Mesenchymal stem cell (in vitro differentiated cells and primary cell): ENCODE results near the gene EXOC4.

Experiments
- DNase-seq: peaks from one replicate; pipeline ENCODE4 v3.0.0-alpha.2; 2013
- H2AFZ ChIP-seq: one replicate; pipeline ENCODE4 v1.6.1; 2013; ENCODE audit warnings: low read depth, mild to moderate bottlenecking, control low read depth, inconsistent platforms, low read length, moderate library complexity
- H2AK5ac ChIP-seq: 2 replicates; pipeline ENCODE4 v1.6.1; 2013; ENCODE audit warnings: low read length, moderate library complexity, mild to moderate bottlenecking, inconsistent platforms; ENCODE audit not compliant: severe bottlenecking
- H2BK120ac ChIP-seq: one replicate; pipeline ENCODE4 v1.6.1; 2013; ENCODE audit warnings: low read depth, mild to moderate bottlenecking, inconsistent platforms, low read length, moderate library complexity
- H2BK12ac ChIP-seq, 2 experiments: one replicate each; pipeline ENCODE4 v1.6.1; 2013; ENCODE audit warnings: inconsistent platforms in 2 of 2, low read length in 2 of 2, mild to moderate bottlenecking in 2 of 2, moderate library complexity in 2 of 2, control low read depth in 1 of 2
- H2BK15ac ChIP-seq: one replicate; pipeline ENCODE4 v1.6.1; 2013; ENCODE audit warnings: mild to moderate bottlenecking, low read depth, inconsistent platforms; ENCODE audit not compliant: poor library complexity, severe bottlenecking
- H2BK5ac ChIP-seq: 2 replicates; pipeline ENCODE4 v1.6.1; 2013; ENCODE audit warnings: low read depth, mild to moderate bottlenecking, low read length, control low read depth, inconsistent platforms; ENCODE audit not compliant: poor library complexity, severe bottlenecking
- H3K14ac ChIP-seq, 2 experiments: one replicate each; pipeline ENCODE4 v1.6.1; 2013; ENCODE audit warnings: inconsistent platforms in 2 of 2, low read length in 2 of 2, control low read depth in 1 of 2, mild to moderate bottlenecking in 1 of 2, moderate library complexity in 1 of 2
- H3K18ac ChIP-seq, 2 experiments: one replicate each; pipeline ENCODE4 v1.6.1; 2013; ENCODE audit warnings: inconsistent platforms in 2 of 2, low read length in 2 of 2, control low read depth in 1 of 2, low read depth in 1 of 2, mild to moderate bottlenecking in 1 of 2
- H3K23ac ChIP-seq, 2 experiments: one replicate each; pipeline ENCODE4 v1.6.1; 2013; ENCODE audit warnings: inconsistent platforms in 2 of 2, low read length in 2 of 2, mild to moderate bottlenecking in 2 of 2, moderate library complexity in 2 of 2, control low read depth in 1 of 2
- H3K27ac ChIP-seq: 2 replicates; pipeline ENCODE4 v1.5.1; 2013; ENCODE audit warnings: mild to moderate bottlenecking, moderate library complexity, low read length, control low read depth, inconsistent platforms; ENCODE audit not compliant: poor library complexity, severe bottlenecking
- H3K27me3 ChIP-seq, 2 experiments: 2 replicates each; pipeline versions ENCODE4 v1.6.1 to v1.7.0; 2013; ENCODE audit warnings: low read length in 2 of 2, mild to moderate bottlenecking in 2 of 2, moderate library complexity in 2 of 2, control low read depth in 1 of 2, inconsistent platforms in 1 of 2; ENCODE audit not compliant: control insufficient read depth in 1 of 2, insufficient read depth in 1 of 2
- H3K36me3 ChIP-seq, 2 experiments: 2 replicates each; pipeline versions ENCODE4 v1.6.1 to v1.7.0; 2013; ENCODE audit warnings: low read length in 2 of 2, control low read depth in 1 of 2, inconsistent platforms in 1 of 2, low read depth in 1 of 2, mild to moderate bottlenecking in 1 of 2; ENCODE audit not compliant: insufficient read depth in 2 of 2, control insufficient read depth in 1 of 2
- H3K4ac ChIP-seq, 2 experiments: one replicate each; pipeline ENCODE4 v1.6.1; 2013; ENCODE audit warnings: inconsistent platforms in 2 of 2, low read length in 2 of 2, mild to moderate bottlenecking in 2 of 2, moderate library complexity in 2 of 2, control low read depth in 1 of 2, low read depth in 1 of 2
- H3K4me1 ChIP-seq: 2 replicates; pipeline ENCODE4 v1.6.1; 2013; ENCODE audit warnings: low read depth, low read length, control low read depth; ENCODE audit not compliant: control insufficient read depth, insufficient read depth
- H3K4me2 ChIP-seq: 2 replicates; pipeline ENCODE4 v1.6.1; 2013; ENCODE audit warnings: low read length, mild to moderate bottlenecking, inconsistent platforms; ENCODE audit not compliant: poor library complexity, severe bottlenecking
- H3K4me3 ChIP-seq, 2 experiments: 2 replicates each; pipeline versions ENCODE4 v1.5.1 to v1.7.0; 2013; ENCODE audit warnings: low read length in 2 of 2, mild to moderate bottlenecking in 2 of 2, control low read depth in 1 of 2, low read depth in 1 of 2; ENCODE audit not compliant: insufficient read depth in 1 of 2
- H3K79me1 ChIP-seq: replicated peaks from 2 replicates; pipeline ENCODE4 v1.6.1; 2013; ENCODE audit warnings: mild to moderate bottlenecking, control low read depth, low read length, inconsistent platforms; ENCODE audit not compliant: poor library complexity, severe bottlenecking
- H3K9ac ChIP-seq: 2 replicates; pipeline ENCODE4 v1.7.0; 2013; ENCODE audit warnings: mild to moderate bottlenecking, low read length, moderate library complexity
- H3K9me3 ChIP-seq: 2 replicates; pipeline ENCODE4 v1.7.0; 2013; ENCODE audit warnings: mild to moderate bottlenecking, low read length; ENCODE audit not compliant: control insufficient read depth
- H4K8ac ChIP-seq: one replicate; pipeline ENCODE4 v1.6.1; 2013; ENCODE audit warnings: inconsistent platforms, mild to moderate bottlenecking, low read length, moderate library complexity
- H4K91ac ChIP-seq: one replicate; pipeline ENCODE4 v1.6.1; 2013; ENCODE audit warnings: mild to moderate bottlenecking, low read length, inconsistent platforms
- WGBS: methylation state at CpG from one replicate; pipeline ENCODE4 v1.1.7; 2013; ENCODE audit warnings: mixed read lengths; 5-methylcytosine and 5-hydroxymethylcytosine counted together

The EXOC4 gene

DNA sequence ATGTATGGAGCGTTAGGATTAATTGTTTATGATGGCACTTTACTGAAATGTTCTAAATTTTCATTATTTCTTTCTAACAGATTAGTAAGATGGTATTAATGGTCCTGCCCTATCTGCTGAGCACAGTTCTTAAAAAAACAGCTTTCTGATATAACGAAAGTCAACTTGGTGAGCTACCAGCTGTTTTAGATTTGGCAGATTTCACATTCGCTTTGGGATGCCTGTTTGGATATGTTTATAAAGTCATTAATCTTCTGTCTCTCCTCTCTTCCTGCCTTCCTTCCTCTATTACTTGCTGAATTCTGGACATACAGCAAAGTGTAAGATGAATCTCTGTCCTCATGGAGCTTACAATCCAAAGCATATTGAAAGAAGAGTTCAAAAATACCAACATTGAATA lies 477.5 kb downstream of the EXOC4 start:
- no peak overlapping the region for H3K4ac ChIP-seq
- H4K91ac ChIP-seq = no peak overlapping the region
- no peak overlapping the region for H3K9ac ChIP-seq
- H2BK5ac ChIP-seq = no peak overlapping the region
- H3K4me2 ChIP-seq = no peak overlapping the region
- H2BK15ac ChIP-seq = no peak overlapping the region
- H3K14ac ChIP-seq = no peak overlapping the region
- no peak overlapping the region for H3K4me3 ChIP-seq
- H2AFZ ChIP-seq = no peak overlapping the region
- peaks cover 4% of the 10 kb centered on the region for H3K79me1 ChIP-seq
- H3K4me1 ChIP-seq = no peaks in the 10 kb centered on the region
- no peak for DNase-seq
- no peak overlapping the region for H2AK5ac ChIP-seq
- H2BK12ac ChIP-seq = no peak overlapping the region
- no peak overlapping the region for H4K8ac ChIP-seq
- no peaks in the 10 kb centered on the region for H3K27me3 ChIP-seq
- no peak overlapping the region for H3K23ac ChIP-seq
- no peak overlapping the region for H3K18ac ChIP-seq
- H3K36me3 ChIP-seq = no peaks in the 10 kb centered on the region
- no peaks in the 10 kb centered on the region for H3K9me3 ChIP-seq
- no peak overlapping the region for H2BK120ac ChIP-seq
- H3K27ac ChIP-seq = no peak overlapping the region
- WGBS = 86% methylated on average over 1 of the region's 3 CpGs

GRCh38 chr7:133733401-133733800 lies 480.5 kb downstream of the EXOC4 start:
- no peaks in the 10 kb centered on the region for H3K79me1 ChIP-seq
- no peak overlapping the region for H2BK15ac ChIP-seq
- H3K27me3 ChIP-seq = no peaks in the 10 kb centered on the region
- no peak for DNase-seq
- no peak overlapping the region for H2BK12ac ChIP-seq
- H3K14ac ChIP-seq = no peak overlapping the region
- H4K91ac ChIP-seq = no peak overlapping the region
- no peak overlapping the region for H2BK120ac ChIP-seq
- no peak overlapping the region for H3K4ac ChIP-seq
- no peak overlapping the region for H3K27ac ChIP-seq
- H3K18ac ChIP-seq = no peak overlapping the region
- H4K8ac ChIP-seq = no peak overlapping the region
- H3K9me3 ChIP-seq = no peaks in the 10 kb centered on the region
- H3K9ac ChIP-seq = no peak overlapping the region
- no peak overlapping the region for H2AK5ac ChIP-seq
- no peak overlapping the region for H3K4me2 ChIP-seq
- no peaks in the 10 kb centered on the region for H3K36me3 ChIP-seq
- no peak overlapping the region for H2AFZ ChIP-seq
- H2BK5ac ChIP-seq = no peak overlapping the region
- no peak overlapping the region for H3K4me3 ChIP-seq
- H3K4me1 ChIP-seq = peaks cover 3% of the 10 kb centered on the region
- 100% methylated on average over 5 of the region's 5 CpGs for WGBS
- H3K23ac ChIP-seq = no peak overlapping the region

DNA sequence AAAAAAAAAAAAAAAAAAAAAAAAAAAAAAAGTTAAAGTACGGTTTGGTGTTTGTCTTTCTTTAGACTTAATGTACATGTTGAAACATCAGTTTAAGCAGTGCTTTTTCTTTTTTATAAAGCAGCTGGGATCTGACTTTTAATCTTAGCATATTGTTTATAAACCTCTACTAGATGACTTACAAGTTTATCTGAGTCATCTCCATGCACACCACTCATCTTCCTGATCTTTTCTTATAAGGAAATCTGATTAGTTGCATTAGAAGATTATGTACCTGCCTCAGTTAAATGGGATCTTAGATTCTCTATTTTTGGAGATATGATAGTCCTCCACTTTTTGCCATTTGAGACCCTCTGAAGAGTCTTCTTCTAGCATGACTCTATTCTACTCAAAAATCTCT lies 482.3 kb downstream of the EXOC4 start:
- Histone ChIP-seq H3K23ac (no peak overlapping the region), H3K4ac (no peak overlapping the region), H3K27me3 (no peaks in the 10 kb centered on the region), H3K27ac (no peak overlapping the region), H3K4me2 (no peak overlapping the region), H4K91ac (no peak overlapping the region), H2AFZ (no peak overlapping the region), H3K36me3 (no peaks in the 10 kb centered on the region), H2BK12ac (no peak overlapping the region), H3K4me1 (peaks cover 3% of the 10 kb centered on the region), H2AK5ac (no peak overlapping the region), H2BK120ac (no peak overlapping the region), H3K4me3 (no peak overlapping the region), H3K14ac (no peak overlapping the region), H3K9me3 (no peaks in the 10 kb centered on the region), H3K79me1 (no peaks in the 10 kb centered on the region), H2BK15ac (no peak overlapping the region), H4K8ac (no peak overlapping the region), H3K9ac (no peak overlapping the region), H3K18ac (no peak overlapping the region), H2BK5ac (no peak overlapping the region)
- DNase-seq = peak; percentile 41
- no CpG with 5 or more reads among the region's 1 CpG for WGBS

- WGBS = no CpG with 5 or more reads among the region's 1 CpG
- Histone ChIP-seq H3K23ac (no peak overlapping the region), H3K27ac (no peak overlapping the region), H3K14ac (no peak overlapping the region), H3K4me2 (no peak overlapping the region), H2BK15ac (no peak overlapping the region), H3K4me1 (peaks cover 3% of the 10 kb centered on the region), H3K4ac (no peak overlapping the region), H3K36me3 (no peaks in the 10 kb centered on the region), H2BK5ac (no peak overlapping the region), H3K9me3 (no peaks in the 10 kb centered on the region), H3K9ac (no peak overlapping the region), H2AFZ (no peak overlapping the region), H4K8ac (no peak overlapping the region), H3K79me1 (peaks cover 1% of the 10 kb centered on the region), H3K18ac (no peak overlapping the region), H2BK120ac (no peak overlapping the region), H2BK12ac (no peak overlapping the region), H3K4me3 (no peak overlapping the region), H4K91ac (no peak overlapping the region), H3K27me3 (no peaks in the 10 kb centered on the region), H2AK5ac (no peak overlapping the region)
- DNase-seq = no peak
Measured at GRCh38 chr7:133739817-133740216, 486.9 kb downstream of the EXOC4 start.
